ENCODE measurements around the gene SLC9A7. TPM values are rescaled to one million over a fixed set of nuclear protein-coding genes. Genes with fewer than 3 reads are reported as not detected.

Gene SLC9A7
- total RNA-seq, 1 donor from 2014 or later = 7.9 TPM

GRCh38 chrX:46712764-46713163, 46.2 kb downstream of the SLC9A7 start:
- Histone ChIP-seq H3K27ac (no peak overlapping the region), H3K9me3 (no peaks in the 10 kb centered on the region), H3K27me3 (ENCODE audit: low read depth) (no peaks in the 10 kb centered on the region), H3K4me3 (no peak overlapping the region), H3K4me1 (no peaks in the 10 kb centered on the region), H3K36me3 (no peaks in the 10 kb centered on the region)
- TF ChIP-seq, protein P1, sequence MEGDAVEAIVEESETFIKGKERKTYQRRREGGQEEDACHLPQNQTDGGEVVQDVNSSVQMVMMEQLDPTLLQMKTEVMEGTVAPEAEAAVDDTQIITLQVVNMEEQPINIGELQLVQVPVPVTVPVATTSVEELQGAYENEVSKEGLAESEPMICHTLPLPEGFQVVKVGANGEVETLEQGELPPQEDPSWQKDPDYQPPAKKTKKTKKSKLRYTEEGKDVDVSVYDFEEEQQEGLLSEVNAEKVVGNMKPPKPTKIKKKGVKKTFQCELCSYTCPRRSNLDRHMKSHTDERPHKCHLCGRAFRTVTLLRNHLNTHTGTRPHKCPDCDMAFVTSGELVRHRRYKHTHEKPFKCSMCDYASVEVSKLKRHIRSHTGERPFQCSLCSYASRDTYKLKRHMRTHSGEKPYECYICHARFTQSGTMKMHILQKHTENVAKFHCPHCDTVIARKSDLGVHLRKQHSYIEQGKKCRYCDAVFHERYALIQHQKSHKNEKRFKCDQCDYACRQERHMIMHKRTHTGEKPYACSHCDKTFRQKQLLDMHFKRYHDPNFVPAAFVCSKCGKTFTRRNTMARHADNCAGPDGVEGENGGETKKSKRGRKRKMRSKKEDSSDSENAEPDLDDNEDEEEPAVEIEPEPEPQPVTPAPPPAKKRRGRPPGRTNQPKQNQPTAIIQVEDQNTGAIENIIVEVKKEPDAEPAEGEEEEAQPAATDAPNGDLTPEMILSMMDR (IDR thresholded peaks at IDR 0.05) = no peak
- DNase-seq (no peak), ATAC-seq (no peak)
- intact Hi-C loops (cut with DNase I) = no loop called here

DNA sequence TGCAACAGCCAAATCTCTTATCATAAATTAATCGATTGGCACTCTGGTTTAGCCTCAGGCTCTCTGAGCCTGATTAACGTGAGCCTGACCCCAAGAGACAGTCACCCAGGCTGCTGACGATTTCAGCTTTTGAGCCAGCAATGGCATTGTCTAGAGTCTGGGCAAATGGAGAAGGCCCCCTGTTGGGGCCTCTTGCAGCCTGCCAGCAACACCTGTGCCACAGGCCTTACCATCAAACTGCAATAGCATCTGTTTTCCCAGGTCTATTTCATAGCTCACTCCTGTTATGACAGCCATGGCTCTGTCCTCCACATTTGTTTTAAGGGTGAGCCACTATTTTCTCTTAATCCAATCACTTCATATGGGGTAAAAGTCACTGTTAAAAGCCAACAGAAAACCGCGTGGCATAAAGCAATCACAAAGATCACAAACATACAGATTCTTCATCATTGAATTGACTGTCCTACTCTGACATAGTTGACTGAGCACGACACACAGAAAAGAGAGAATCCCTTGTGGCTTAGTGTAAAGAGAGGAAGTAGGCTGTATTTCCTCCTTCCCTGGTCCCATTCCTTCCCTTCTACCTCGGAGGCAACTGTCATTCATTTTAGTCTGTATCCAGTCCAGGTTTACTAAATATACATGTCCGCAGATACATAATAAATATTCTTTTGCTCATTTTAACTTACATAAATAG, 47.8 kb downstream of the SLC9A7 start:
- H3K27me3 ChIP-seq (ENCODE audit: low read depth) = no peaks in the 10 kb centered on the region
- intact Hi-C loops (cut with DNase I) = no loop called here
- TF ChIP-seq, protein P1 (IDR thresholded peaks at IDR 0.05) = no peak
- no peak overlapping the region for H3K27ac ChIP-seq
- ATAC-seq = no peak
- no peaks in the 10 kb centered on the region for H3K4me1 ChIP-seq
- no peak overlapping the region for H3K4me3 ChIP-seq
- DNase-seq = no peak
- no peaks in the 10 kb centered on the region for H3K9me3 ChIP-seq
- no peaks in the 10 kb centered on the region for H3K36me3 ChIP-seq

GRCh38 chrX:46710425-46710824, 48.5 kb downstream of the SLC9A7 start:
- TF ChIP-seq, protein P1 (IDR thresholded peaks at IDR 0.05) = no peak
- H3K4me3 ChIP-seq = no peak overlapping the region
- H3K27ac ChIP-seq = no peak overlapping the region
- H3K36me3 ChIP-seq = no peaks in the 10 kb centered on the region
- DNase-seq (no peak), ATAC-seq (peak in 1 of 2 donors; percentile 54)
- no peaks in the 10 kb centered on the region for H3K4me1 ChIP-seq
- H3K9me3 ChIP-seq = no peaks in the 10 kb centered on the region
- no peaks in the 10 kb centered on the region for H3K27me3 ChIP-seq (ENCODE audit: low read depth)
- intact Hi-C loops (cut with DNase I) = no loop called here

GRCh38 chrX:46707274-46707965, 51.5 kb downstream of the SLC9A7 start:
- TF ChIP-seq, protein P1 (IDR thresholded peaks at IDR 0.05) = no peak
- no peaks in the 10 kb centered on the region for H3K4me1 ChIP-seq
- no peak overlapping the region for H3K27ac ChIP-seq
- intact Hi-C loops (cut with DNase I) = no loop called here
- no peaks in the 10 kb centered on the region for H3K9me3 ChIP-seq
- no peak for DNase-seq
- no peak for ATAC-seq
- no peak overlapping the region for H3K4me3 ChIP-seq
- H3K36me3 ChIP-seq = no peaks in the 10 kb centered on the region
- no peaks in the 10 kb centered on the region for H3K27me3 ChIP-seq (ENCODE audit: low read depth)

DNA sequence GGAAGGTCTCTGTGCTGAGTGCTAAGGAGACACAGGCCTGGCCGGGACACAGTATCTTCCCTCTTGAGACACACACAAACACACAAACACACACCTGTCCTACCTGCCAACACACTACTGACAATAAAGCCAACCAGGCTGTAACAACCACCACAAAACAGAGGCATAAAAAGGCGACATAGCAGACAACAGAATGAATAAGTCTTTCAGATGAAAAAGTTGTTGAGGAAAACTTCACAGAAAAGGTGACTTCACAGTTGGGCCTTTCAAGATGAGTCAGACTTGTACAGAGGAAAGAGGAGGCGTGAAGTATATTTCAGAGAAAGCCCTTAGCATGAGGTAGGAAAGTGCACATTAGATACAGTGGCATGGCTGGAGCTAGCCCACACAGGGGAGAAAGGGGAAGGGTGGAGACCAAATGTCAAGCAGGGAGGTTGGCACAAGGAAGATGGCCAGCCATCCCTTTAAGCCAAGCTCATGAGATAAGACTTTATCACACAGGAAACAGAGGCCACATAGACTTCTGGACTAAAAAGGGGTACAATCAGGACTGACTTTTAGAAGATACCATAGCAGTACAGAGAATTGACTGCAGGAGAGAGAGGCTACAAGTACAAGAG, 54.0 kb downstream of the SLC9A7 start:
- TF ChIP-seq, protein P1 (IDR thresholded peaks at IDR 0.05) = no peak
- no peaks in the 10 kb centered on the region for H3K27me3 ChIP-seq (ENCODE audit: low read depth)
- H3K4me3 ChIP-seq = no peak overlapping the region
- DNase-seq (no peak), ATAC-seq (no peak)
- no peaks in the 10 kb centered on the region for H3K9me3 ChIP-seq
- H3K4me1 ChIP-seq = no peaks in the 10 kb centered on the region
- H3K36me3 ChIP-seq = no peaks in the 10 kb centered on the region
- intact Hi-C loops (cut with DNase I) = no loop called here
- H3K27ac ChIP-seq = no peak overlapping the region
